Activated T-cell treated with anti-CD3 and anti-CD28 coated beads, Interleukin-2, amount 50 U/mL, for 72 hours (primary cell): ENCODE data around the gene SRRT. TPM values are rescaled to one million over a fixed set of nuclear protein-coding genes. Genes with fewer than 3 reads are reported as not detected.
A peak's percentile ranks its signal among the peaks of the same experiment; 100 is the strongest.

Experiments
- ATAC-seq, 2 donors: fragments of 150-1000 bp; cut with Tn5 transposase; replicated peaks in 1 of 2; 2 replicates each; pipeline ENCODE4 v1.10.0; 2021; ENCODE audit warnings: moderate library complexity in 2 of 2, mild to moderate bottlenecking in 1 of 2
- DNase-seq, 2 donors: peaks; one replicate each; pipeline ENCODE4 v3.0.0; 2021 to 2022; ENCODE audit warnings: mixed read lengths in 1 of 2
- H3K27ac Mint-ChIP-seq: one replicate; pipeline ENCODE4 v1.8.0; 2022; ENCODE audit warnings: mild to moderate bottlenecking, moderate library complexity, mixed read lengths
- H3K27me3 Mint-ChIP-seq: one replicate; pipeline ENCODE4 v1.8.0; 2022; ENCODE audit warnings: low read depth, mixed read lengths
- H3K36me3 Mint-ChIP-seq, 2 donors: one replicate each; pipeline ENCODE4 v1.8.0; 2022; ENCODE audit warnings: mixed read lengths in 2 of 2, mild to moderate bottlenecking in 1 of 2; ENCODE audit not compliant: insufficient read depth in 2 of 2
- H3K4me1 Mint-ChIP-seq: one replicate; pipeline ENCODE4 v1.8.0; 2022; ENCODE audit warnings: low read depth, mixed read lengths
- H3K4me3 Mint-ChIP-seq, 2 donors: one replicate each; pipeline ENCODE4 v1.8.0; 2022; ENCODE audit warnings: mild to moderate bottlenecking in 2 of 2, mixed read lengths in 2 of 2, moderate library complexity in 2 of 2
- H3K9me3 Mint-ChIP-seq, 2 donors: one replicate each; pipeline ENCODE4 v1.8.0; 2022; ENCODE audit warnings: mixed read lengths in 2 of 2
- total RNA-seq, 2 donors: library from RNA; stranded (reverse); gene quantifications; one replicate each; pipeline ENCODE4 v1.2.3, GENCODE V29; 2022

Gene SRRT
- total RNA-seq, 2 donors from 2014 or later = 140 to 145 TPM

DNA sequence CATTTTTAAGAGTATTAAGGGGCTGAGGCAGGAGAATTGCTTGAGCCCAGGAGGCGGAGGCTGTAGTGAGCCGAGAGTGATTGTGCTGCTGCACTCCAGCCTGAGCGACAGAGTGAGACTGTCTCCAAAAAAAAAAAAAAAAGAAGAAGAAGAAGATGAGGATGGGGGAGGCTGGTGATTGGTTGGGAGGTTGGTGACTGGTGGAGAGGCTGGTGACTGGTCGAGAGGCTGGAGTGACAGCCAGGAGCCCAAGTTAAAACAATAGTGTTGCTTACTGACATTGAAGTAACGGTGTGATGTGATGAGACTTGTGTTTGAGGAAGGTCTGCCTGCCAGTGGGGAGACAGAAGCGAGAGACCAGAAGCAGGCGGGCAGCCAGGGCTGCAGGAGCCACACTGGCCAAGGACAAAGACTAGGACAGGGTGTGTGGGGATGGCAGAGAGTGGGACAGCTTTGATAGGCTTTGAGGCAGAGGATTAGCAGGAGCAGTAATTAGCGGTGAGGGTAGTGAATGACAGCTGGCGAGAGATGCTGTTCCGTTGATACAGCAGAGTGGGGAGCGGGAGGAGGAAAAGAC lies 4.9 kb downstream of the SRRT start:
- H3K36me3 Mint-ChIP-seq = peaks cover 20 to 58% of the 10 kb centered on the region in 2 donors
- H3K4me3 Mint-ChIP-seq = no peak overlapping the region
- H3K27ac Mint-ChIP-seq = peak overlapping the region; percentile 95
- no peak for ATAC-seq
- H3K27me3 Mint-ChIP-seq = no peaks in the 10 kb centered on the region
- peaks cover 51% of the 10 kb centered on the region for H3K4me1 Mint-ChIP-seq
- no peaks in the 10 kb centered on the region for H3K9me3 Mint-ChIP-seq
- DNase-seq = no peak

DNA sequence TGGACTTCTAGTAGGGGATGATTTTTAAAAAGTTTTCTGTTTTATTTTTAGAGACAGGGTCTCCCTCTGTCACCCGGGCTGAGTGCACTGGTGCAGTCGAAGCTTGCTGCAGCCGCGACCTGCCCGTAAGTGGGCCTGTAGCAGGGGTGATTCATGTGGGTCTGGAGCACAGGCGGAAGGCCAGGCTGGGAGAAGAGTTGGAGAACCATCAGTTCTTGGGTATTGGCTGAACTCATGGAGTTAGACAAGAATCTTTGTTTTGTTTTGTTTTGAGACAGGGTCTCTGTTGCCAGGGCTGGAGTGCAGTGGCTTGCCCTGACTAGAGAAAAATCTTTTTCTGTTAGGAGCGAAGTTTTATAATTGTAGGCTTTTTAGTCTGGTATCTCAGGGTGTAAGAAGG lies 5.7 kb downstream of the SRRT start:
- Mint-ChIP-seq H3K27ac (peak overlapping the region; percentile 83), H3K27me3 (no peaks in the 10 kb centered on the region)

GRCh38 chr7:100881136-100881535 lies 6.2 kb downstream of the SRRT start:
- DNase-seq (no peak), ATAC-seq (no peak)
- H3K36me3 Mint-ChIP-seq = peaks cover 16 to 52% of the 10 kb centered on the region in 2 donors
- no peak overlapping the region for H3K27ac Mint-ChIP-seq
- no peaks in the 10 kb centered on the region for H3K27me3 Mint-ChIP-seq
- H3K4me3 Mint-ChIP-seq = no peak overlapping the region
- H3K9me3 Mint-ChIP-seq = no peaks in the 10 kb centered on the region
- H3K4me1 Mint-ChIP-seq = peaks cover 51% of the 10 kb centered on the region

More for the DNA sequence above, 5.7 kb downstream of the SRRT start:
- ATAC-seq (no peak), DNase-seq (no peak)
- Mint-ChIP-seq H3K4me3 (no peak overlapping the region), H3K36me3 (peaks cover 16 to 54% of the 10 kb centered on the region in 2 donors), H3K9me3 (no peaks in the 10 kb centered on the region), H3K4me1 (peaks cover 55% of the 10 kb centered on the region)

GRCh38 chr7:100882201-100882600 lies 7.3 kb downstream of the SRRT start:
- no peak overlapping the region for H3K27ac Mint-ChIP-seq
- H3K36me3 Mint-ChIP-seq = peaks cover 14 to 52% of the 10 kb centered on the region in 2 donors
- no peak for DNase-seq
- H3K27me3 Mint-ChIP-seq = no peaks in the 10 kb centered on the region
- H3K4me3 Mint-ChIP-seq = no peak overlapping the region
- no peak for ATAC-seq
- H3K9me3 Mint-ChIP-seq = no peaks in the 10 kb centered on the region
- peaks cover 50% of the 10 kb centered on the region for H3K4me1 Mint-ChIP-seq

- Mint-ChIP-seq H3K9me3 (no peaks in the 10 kb centered on the region), H3K27ac (peak overlapping the region; percentile 10), H3K4me3 (no peak overlapping the region), H3K27me3 (no peaks in the 10 kb centered on the region), H3K36me3 (peaks cover 17 to 48% of the 10 kb centered on the region in 2 donors), H3K4me1 (peaks cover 52% of the 10 kb centered on the region)
- ATAC-seq (no peak), DNase-seq (no peak)
These were observed 8.1 kb downstream of the SRRT start for GRCh38 chr7:100882785-100883526.

DNA sequence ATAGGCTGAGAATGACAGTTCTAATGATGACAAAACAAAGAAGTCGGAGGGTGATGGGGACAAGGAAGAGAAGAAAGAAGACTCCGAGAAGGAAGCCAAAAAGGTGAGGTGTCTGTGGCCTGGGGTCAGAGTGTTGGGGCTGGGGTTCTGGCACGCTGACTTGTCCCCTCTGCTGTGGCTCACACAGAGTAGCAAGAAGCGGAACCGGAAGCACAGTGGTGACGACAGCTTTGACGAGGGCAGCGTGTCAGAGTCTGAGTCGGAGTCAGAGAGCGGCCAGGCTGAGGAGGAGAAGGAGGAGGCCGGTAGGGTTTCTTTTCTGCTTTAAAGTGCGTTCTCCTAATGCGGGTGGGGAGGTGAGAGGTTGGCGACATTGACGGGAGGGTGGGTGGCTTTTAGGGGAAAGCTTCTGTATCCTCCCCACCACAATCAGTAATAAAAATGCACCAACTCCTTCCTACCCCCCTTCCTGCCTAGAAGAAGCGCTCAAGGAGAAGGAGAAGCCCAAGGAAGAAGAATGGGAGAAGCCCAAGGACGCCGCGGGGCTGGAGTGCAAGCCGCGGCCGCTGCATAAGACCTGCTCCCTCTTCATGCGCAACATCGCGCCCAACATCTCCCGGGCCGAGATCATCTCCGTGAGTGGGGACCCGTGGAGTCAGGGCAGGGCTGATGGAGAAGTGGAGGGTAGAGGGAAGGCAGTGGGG lies 10.0 kb downstream of the SRRT start:
- Mint-ChIP-seq H3K36me3 (peaks cover 17 to 33% of the 10 kb centered on the region in 2 donors), H3K4me1 (peaks cover 44% of the 10 kb centered on the region), H3K9me3 (no peaks in the 10 kb centered on the region), H3K4me3 (peak overlapping the region; percentile 4 to 13), H3K27ac (peak overlapping the region; percentile 5), H3K27me3 (no peaks in the 10 kb centered on the region)
- DNase-seq (no peak), ATAC-seq (peak in 1 of 2 donors; percentile 12)

- ATAC-seq (no peak), DNase-seq (no peak)
- Mint-ChIP-seq H3K4me1 (peaks cover 47% of the 10 kb centered on the region), H3K27me3 (peaks cover 5% of the 10 kb centered on the region), H3K4me3 (peak overlapping the region in 1 of 2 donors; percentile 13), H3K36me3 (peaks cover 15 to 29% of the 10 kb centered on the region in 2 donors), H3K9me3 (no peaks in the 10 kb centered on the region), H3K27ac (no peak overlapping the region)
These were observed 10.7 kb downstream of the SRRT start for GRCh38 chr7:100885440-100886141.

GRCh38 chr7:100886142-100886935 lies 11.4 kb downstream of the SRRT start:
- Mint-ChIP-seq H3K9me3 (no peaks in the 10 kb centered on the region), H3K4me1 (peaks cover 53% of the 10 kb centered on the region), H3K27me3 (peaks cover 10% of the 10 kb centered on the region), H3K4me3 (peak overlapping the region; percentile 44 to 79), H3K36me3 (peaks cover 15 to 26% of the 10 kb centered on the region in 2 donors), H3K27ac (no peak overlapping the region)
- no peak for ATAC-seq
- no peak for DNase-seq

DNA sequence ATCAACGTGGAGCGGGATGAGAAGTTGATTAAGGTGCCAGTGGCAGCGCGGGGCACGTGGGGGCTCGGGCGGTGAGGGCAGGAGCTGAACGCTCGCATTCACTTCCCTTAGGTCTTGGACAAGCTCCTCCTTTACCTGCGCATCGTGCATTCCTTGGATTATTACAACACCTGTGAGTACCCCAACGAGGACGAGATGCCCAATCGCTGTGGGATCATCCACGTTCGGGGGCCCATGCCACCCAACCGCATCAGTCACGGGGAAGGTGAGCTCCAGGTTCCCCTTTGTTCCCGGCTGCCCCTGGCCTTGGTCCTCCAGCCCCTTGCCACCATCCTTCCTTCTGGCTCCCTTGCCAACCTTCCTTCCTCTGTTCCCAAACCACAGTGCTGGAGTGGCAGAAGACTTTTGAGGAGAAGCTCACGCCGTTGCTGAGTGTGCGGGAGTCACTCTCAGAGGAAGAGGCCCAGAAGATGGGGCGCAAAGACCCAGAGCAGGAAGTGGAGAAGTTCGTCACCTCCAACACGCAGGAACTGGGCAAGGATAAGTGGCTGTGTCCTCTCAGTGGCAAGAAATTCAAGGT lies 12.1 kb downstream of the SRRT start:
- peaks cover 13 to 24% of the 10 kb centered on the region in 2 donors for H3K36me3 Mint-ChIP-seq
- peaks cover 17% of the 10 kb centered on the region for H3K27me3 Mint-ChIP-seq

DNA sequence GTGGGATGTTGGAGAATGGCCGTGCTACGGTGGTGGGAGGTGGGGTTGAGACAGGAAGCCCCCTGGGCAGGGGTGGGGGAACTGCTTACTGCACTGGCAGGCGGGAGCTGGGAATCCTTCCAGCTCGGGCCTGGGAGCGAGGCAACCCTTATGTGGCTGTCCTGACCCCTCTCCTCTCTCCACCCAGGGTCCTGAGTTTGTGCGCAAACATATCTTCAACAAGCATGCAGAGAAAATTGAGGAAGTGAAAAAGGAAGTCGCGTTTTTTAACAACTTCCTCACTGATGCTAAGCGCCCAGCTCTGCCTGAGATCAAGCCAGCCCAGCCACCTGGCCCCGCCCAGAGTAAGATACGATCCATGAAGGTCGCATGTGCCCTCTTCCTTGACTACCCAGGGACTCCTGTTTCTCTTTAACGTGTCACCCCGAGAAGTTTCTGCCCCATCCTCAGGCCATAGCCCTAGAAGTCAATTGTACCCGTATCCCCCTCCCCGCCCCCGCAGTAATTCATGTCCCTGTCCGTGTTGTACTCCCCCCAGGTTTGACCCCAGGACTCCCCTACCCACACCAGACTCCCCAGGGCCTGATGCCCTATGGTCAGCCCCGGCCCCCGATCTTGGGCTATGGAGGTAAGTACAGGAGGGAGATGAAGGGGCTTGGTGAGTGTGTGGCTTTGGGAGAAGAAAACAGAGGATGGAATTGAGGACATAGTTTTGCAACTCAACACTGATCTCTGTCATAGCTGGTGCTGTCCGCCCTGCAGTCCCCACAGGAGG lies 12.8 kb downstream of the SRRT start:
- ATAC-seq = no peak
- Mint-ChIP-seq H3K4me1 (peaks cover 57% of the 10 kb centered on the region), H3K9me3 (no peaks in the 10 kb centered on the region), H3K27ac (peak overlapping the region; percentile 70), H3K4me3 (peak overlapping the region; percentile 79), H3K27me3 (peaks cover 23% of the 10 kb centered on the region), H3K36me3 (peaks cover 13 to 24% of the 10 kb centered on the region in 2 donors)
- DNase-seq = peak; percentile 50 to 52

More for the DNA sequence above, 12.1 kb downstream of the SRRT start:
- peaks cover 57% of the 10 kb centered on the region for H3K4me1 Mint-ChIP-seq
- DNase-seq (no peak), ATAC-seq (no peak)
- H3K9me3 Mint-ChIP-seq = no peaks in the 10 kb centered on the region
- peak overlapping the region; percentile 70 for H3K27ac Mint-ChIP-seq
- peak overlapping the region; percentile 79 for H3K4me3 Mint-ChIP-seq

DNA sequence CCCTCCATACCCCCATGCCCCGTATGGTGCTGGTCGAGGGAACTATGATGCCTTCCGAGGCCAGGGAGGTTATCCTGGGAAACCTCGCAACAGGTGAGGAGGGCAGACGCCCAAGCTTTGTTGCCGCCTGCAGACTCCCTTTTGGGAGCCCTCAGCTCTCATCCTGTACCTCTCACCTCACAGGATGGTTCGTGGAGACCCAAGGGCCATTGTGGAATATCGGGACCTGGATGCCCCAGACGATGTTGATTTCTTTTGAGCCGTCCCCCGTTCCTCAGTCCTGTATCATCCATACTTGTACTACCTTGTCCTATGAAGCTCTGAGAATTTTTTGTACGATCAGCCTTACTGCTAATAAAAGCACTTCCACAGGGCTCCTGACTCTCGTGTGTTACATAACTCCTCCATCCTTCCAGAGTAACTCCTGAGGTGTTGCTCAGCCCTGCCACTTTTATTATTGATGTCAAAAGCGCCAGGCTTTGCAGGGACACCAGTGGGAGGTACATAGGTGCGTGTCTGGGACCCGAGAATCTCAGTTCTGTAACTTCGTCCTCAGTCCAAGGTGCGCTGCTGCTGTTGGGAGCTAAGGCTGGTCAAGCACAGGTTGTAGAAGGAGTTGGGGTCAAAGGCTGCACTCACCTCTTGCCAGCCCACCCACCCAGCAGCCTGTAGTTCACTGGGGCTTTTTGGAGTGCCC lies 13.5 kb downstream of the SRRT start:
- Mint-ChIP-seq H3K27me3 (peaks cover 27% of the 10 kb centered on the region), H3K9me3 (no peaks in the 10 kb centered on the region), H3K36me3 (peaks cover 10 to 19% of the 10 kb centered on the region in 2 donors), H3K27ac (peak overlapping the region; percentile 62), H3K4me1 (peaks cover 51% of the 10 kb centered on the region), H3K4me3 (peak overlapping the region; percentile 79)
- DNase-seq (no peak), ATAC-seq (no peak)
